ENCODE measurements around the gene LCA5L.

LCA5L gene

GRCh38 chr21:39445321-39446269 lies at the start of gene LCA5L:
TSS of gene LCA5L (minus strand) at chr21:39445778. CDS start at chr21:39428493, 17,285 bp downstream.
- DNase-seq, result peak; percentile 93

- no peak for DNase-seq
Observed at GRCh38 chr21:39489380-39489924, 43.9 kb upstream of the LCA5L start.

GRCh38 chr21:39484711-39485276 lies 39.2 kb upstream of the LCA5L start:
- no peak for DNase-seq

- no peak for DNase-seq
Observed at GRCh38 chr21:39483917-39484316, 38.3 kb upstream of the LCA5L start.

- no peak for DNase-seq
Observed at GRCh38 chr21:39481886-39482285, 36.3 kb upstream of the LCA5L start.

GRCh38 chr21:39480271-39480670 lies 34.7 kb upstream of the LCA5L start:
- DNase-seq, result no peak

GRCh38 chr21:39479814-39480182 lies 34.2 kb upstream of the LCA5L start:
- no peak for DNase-seq

- no peak for DNase-seq
Observed at GRCh38 chr21:39479164-39479813, 33.7 kb upstream of the LCA5L start.

- no peak for DNase-seq
Observed at GRCh38 chr21:39474611-39475010, 29.0 kb upstream of the LCA5L start.

GRCh38 chr21:39472786-39473185 lies 27.2 kb upstream of the LCA5L start:
- DNase-seq, result no peak

- no peak for DNase-seq
Observed at GRCh38 chr21:39471598-39471997, 26.0 kb upstream of the LCA5L start.

- DNase-seq, result no peak
Observed at GRCh38 chr21:39468559-39468958, 23.0 kb upstream of the LCA5L start.

- DNase-seq, result no peak
Observed at GRCh38 chr21:39467746-39468145, 22.2 kb upstream of the LCA5L start.

- no peak for DNase-seq
Observed at GRCh38 chr21:39466584-39466983, 21.0 kb upstream of the LCA5L start.

- no peak for DNase-seq
Observed at GRCh38 chr21:39463308-39463707, 17.7 kb upstream of the LCA5L start.

- DNase-seq, result no peak
Observed at GRCh38 chr21:39461419-39461818, 15.8 kb upstream of the LCA5L start.

GRCh38 chr21:39456665-39457064 lies 11.1 kb upstream of the LCA5L start:
- no peak for DNase-seq

GRCh38 chr21:39454949-39455668 lies 9.5 kb upstream of the LCA5L start:
- no peak for DNase-seq

- no peak for DNase-seq
Observed at GRCh38 chr21:39453571-39454179, 8.1 kb upstream of the LCA5L start.

- DNase-seq, result no peak
Observed at GRCh38 chr21:39452970-39453342, 7.4 kb upstream of the LCA5L start.

GRCh38 chr21:39452207-39452969 lies 6.8 kb upstream of the LCA5L start:
- no peak for DNase-seq
